ENCODE measurements around the gene GPRC5D.

Gene GPRC5D

GRCh38 chr12:12958886-12959285 lies 6.9 kb upstream of the GPRC5D start:
- DNase-seq (ENCODE audit: extremely low spot score), result no peak
- CTCF ChIA-PET, result no interaction called here
- POLR2A ChIA-PET, result no interaction called here
- TF ChIP-seq, protein P1, sequence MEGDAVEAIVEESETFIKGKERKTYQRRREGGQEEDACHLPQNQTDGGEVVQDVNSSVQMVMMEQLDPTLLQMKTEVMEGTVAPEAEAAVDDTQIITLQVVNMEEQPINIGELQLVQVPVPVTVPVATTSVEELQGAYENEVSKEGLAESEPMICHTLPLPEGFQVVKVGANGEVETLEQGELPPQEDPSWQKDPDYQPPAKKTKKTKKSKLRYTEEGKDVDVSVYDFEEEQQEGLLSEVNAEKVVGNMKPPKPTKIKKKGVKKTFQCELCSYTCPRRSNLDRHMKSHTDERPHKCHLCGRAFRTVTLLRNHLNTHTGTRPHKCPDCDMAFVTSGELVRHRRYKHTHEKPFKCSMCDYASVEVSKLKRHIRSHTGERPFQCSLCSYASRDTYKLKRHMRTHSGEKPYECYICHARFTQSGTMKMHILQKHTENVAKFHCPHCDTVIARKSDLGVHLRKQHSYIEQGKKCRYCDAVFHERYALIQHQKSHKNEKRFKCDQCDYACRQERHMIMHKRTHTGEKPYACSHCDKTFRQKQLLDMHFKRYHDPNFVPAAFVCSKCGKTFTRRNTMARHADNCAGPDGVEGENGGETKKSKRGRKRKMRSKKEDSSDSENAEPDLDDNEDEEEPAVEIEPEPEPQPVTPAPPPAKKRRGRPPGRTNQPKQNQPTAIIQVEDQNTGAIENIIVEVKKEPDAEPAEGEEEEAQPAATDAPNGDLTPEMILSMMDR (IDR thresholded peaks at IDR 0.05; ENCODE audit: control extremely low read depth, extremely low read depth, low read depth, missing control alignments), result no peak

GRCh38 chr12:12954878-12955625 lies 3.1 kb upstream of the GPRC5D start:
- CTCF ChIA-PET, result interaction anchor here (1.3 to 1.5 kb wide), 2 partner anchors 13 to 39 kb away, joined by 4 to 5 read pairs; no protein-coding TSS in a partner anchor
- POLR2A ChIA-PET, result no interaction called here
- TF ChIP-seq, protein P1 (IDR thresholded peaks at IDR 0.05; ENCODE audit: control extremely low read depth, extremely low read depth, low read depth, missing control alignments), result no peak
- no peak for DNase-seq (ENCODE audit: extremely low spot score)

GRCh38 chr12:12954356-12954755 lies 2.4 kb upstream of the GPRC5D start:
- no peak for DNase-seq (ENCODE audit: extremely low spot score)
- TF ChIP-seq, protein P1 (IDR thresholded peaks at IDR 0.05; ENCODE audit: control extremely low read depth, extremely low read depth, low read depth, missing control alignments), result no peak
- CTCF ChIA-PET, result interaction anchor here (1.3 to 1.5 kb wide), 2 partner anchors 12 to 38 kb away, joined by 4 to 5 read pairs; no protein-coding TSS in a partner anchor
- POLR2A ChIA-PET, result no interaction called here

GRCh38 chr12:12951504-12951903 lies 466 bp downstream of the GPRC5D start:
- TF ChIP-seq, protein P1 (IDR thresholded peaks at IDR 0.05; ENCODE audit: control extremely low read depth, extremely low read depth, low read depth, missing control alignments), result no peak
- ChIA-PET CTCF (interaction anchor here (1.4 kb wide), 1 partner anchor 15 kb away, joined by 3 read pairs; no protein-coding TSS in a partner anchor), POLR2A (no interaction called here)
- DNase-seq (ENCODE audit: extremely low spot score), result no peak

DNA sequence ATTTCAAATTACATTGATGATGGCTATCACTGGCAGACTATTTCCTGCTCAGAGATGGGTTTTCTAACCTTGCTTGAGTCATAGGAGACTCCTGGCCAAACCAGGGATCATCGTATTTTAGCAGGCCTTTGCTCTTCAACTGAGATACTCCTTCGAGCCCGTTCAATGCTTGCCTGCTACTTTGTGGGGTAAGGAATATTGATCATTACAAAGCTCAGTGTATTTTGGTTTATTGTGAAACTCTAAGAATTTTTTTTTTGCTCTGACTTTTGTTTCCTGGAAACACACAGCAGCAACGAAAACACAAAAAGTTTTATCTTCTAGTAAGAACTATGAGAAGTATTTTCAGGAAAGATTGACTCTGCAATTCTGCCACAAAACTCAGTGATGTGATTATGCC lies 4.1 kb downstream of the GPRC5D start:
- ChIA-PET POLR2A (no interaction called here), CTCF (interaction anchor here (1.3 kb wide), 1 partner anchor 16 kb away, joined by 3 read pairs; no protein-coding TSS in a partner anchor)
- TF ChIP-seq, protein P1 (IDR thresholded peaks at IDR 0.05; ENCODE audit: control extremely low read depth, extremely low read depth, low read depth, missing control alignments), result no peak
- no peak for DNase-seq (ENCODE audit: extremely low spot score)

DNA sequence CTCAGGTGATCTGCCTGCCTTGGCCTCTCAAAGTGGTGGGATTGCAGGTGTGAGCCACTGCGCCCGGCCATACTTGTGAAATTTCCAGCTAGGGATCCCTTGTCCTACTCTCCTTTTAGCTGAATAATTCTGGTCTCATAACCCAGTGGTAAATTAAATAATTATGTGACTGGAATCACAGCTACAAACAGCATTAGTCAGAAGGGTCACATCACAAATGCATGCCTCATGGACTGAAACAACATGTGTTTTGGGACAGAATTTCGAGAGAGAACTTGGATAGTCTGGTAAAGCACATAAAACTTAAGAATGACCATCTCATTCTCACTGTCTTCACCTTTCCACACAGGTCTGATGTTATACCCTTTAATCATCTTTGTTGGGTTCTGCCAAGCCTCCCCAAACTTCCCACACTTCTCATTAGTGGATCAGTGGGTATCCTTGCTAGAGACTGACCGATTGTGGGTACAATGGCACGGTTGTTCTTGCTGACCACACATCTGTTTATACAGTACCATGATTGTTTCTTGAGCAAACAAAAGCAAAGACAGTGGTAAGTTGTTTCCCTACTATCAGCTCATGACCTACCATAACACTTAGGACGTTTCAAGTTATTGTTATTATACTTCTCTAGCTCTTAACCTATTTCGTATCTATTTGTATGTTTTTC lies 5.1 kb downstream of the GPRC5D start:
- POLR2A ChIA-PET, result no interaction called here

More for the DNA sequence above, 5.1 kb downstream of the GPRC5D start:
- TF ChIP-seq, protein P1 (IDR thresholded peaks at IDR 0.05; ENCODE audit: control extremely low read depth, extremely low read depth, low read depth, missing control alignments), result no peak
- CTCF ChIA-PET, result interaction anchor here (1.3 kb wide), 1 partner anchor 17 kb away, joined by 3 read pairs; no protein-coding TSS in a partner anchor
- DNase-seq (ENCODE audit: extremely low spot score), result no peak

Data from GM10248 (cell line).